Gastrocnemius medialis (tissue), 4 donors: ENCODE results near the gene KRTAP12-4. TPM values are rescaled to one million over a fixed set of nuclear protein-coding genes. Genes with fewer than 3 reads are reported as not detected.

Experiments used
- ATAC-seq, 2 donors: fragments of 150-250 bp; one replicate each; pipeline ENCODE4 v1.9.1; 2016
- DNase-seq, 2 donors: peaks; one replicate each; pipeline ENCODE4 v3.0.0-alpha.2; 2019
- H3K27ac ChIP-seq, 4 donors: fragments of 200-600 bp; sonication (generic); 1 replicate in 1 of 4; 2 replicates in 3 of 4; pipeline ENCODE4 v1.5.1; 2016 to 2018; ENCODE audit warnings: mild to moderate bottlenecking in 2 of 4, moderate library complexity in 1 of 4
- H3K27me3 ChIP-seq, 3 donors: fragments of 200-600 bp; sonication (generic) in 2 of 3; 1 replicate in 1 of 3; 2 replicates in 2 of 3; pipeline versions ENCODE4 v1.5.1 to v1.6.0; 2016 to 2019; ENCODE audit warnings: mild to moderate bottlenecking in 1 of 3, moderate library complexity in 1 of 3
- H3K36me3 ChIP-seq, 2 donors: fragments of 200-600 bp; sonication (generic) in 1 of 2; one replicate each; pipeline ENCODE4 v1.5.1; 2017 to 2018
- H3K4me1 ChIP-seq, 2 donors: fragments of 200-600 bp; sonication (generic) in 1 of 2; one replicate each; pipeline ENCODE4 v1.5.1; 2016 to 2017; ENCODE audit warnings: mild to moderate bottlenecking in 2 of 2
- H3K4me3 ChIP-seq, 4 donors: fragments of 200-600 bp; sonication (generic) in 3 of 4; 1 replicate in 1 of 4; 2 replicates in 3 of 4; pipeline ENCODE4 v1.5.1; 2016 to 2019; ENCODE audit warnings: mild to moderate bottlenecking in 2 of 4
- H3K9me3 ChIP-seq, 3 donors: fragments of 200-600 bp; sonication (generic) in 2 of 3; 1 replicate in 1 of 3; 2 replicates in 2 of 3; pipeline ENCODE4 v1.5.1; 2016 to 2019
- CTCF ChIP-seq, 5 experiments: fragments of 450-650 bp in 3 of 5; fragments of 200-600 bp in 2 of 5; sonication (generic) in 2 of 5; IDR thresholded peaks in 4 of 5; conservative IDR thresholded peaks in 1 of 5; 1 replicate in 4 of 5; 2 replicates in 1 of 5; pipeline ENCODE4 v1.5.1; 2016 to 2019; ENCODE audit warnings: antibody characterized with exemption in 5 of 5, mild to moderate bottlenecking in 3 of 5, moderate library complexity in 3 of 5
- POLR2A ChIP-seq, 2 donors: fragments of 450-650 bp; IDR thresholded peaks; one replicate each; pipeline ENCODE4 v1.6.1; 2017; ENCODE audit warnings: antibody characterized with exemption in 2 of 2, mild to moderate bottlenecking in 2 of 2, moderate library complexity in 2 of 2
- in situ Hi-C, 4 donors: fragments of 200-750 bp; cut with MboI; loops; one replicate each; pipeline versions ENCODE4 v1.15.0 to v1.8.0; 2017; ENCODE audit warnings: low sequenced_read_pairs in 4 of 4
- intact Hi-C: fragments of 100-400 bp; cut with DNase I; formaldehyde crosslinking; loops from one replicate; pipeline ENCODE4 v1.15.1; 2023; ENCODE audit warnings: low total_unique reads
- total RNA-seq, 4 donors: library from RNA; depleted of rRNA; stranded (reverse); fragments of >200 nt; gene quantifications; one replicate each; pipeline versions ENCODE4 v1.1.0 to v1.2.3, GENCODE V29; 2016

KRTAP12-4 gene
- total RNA-seq, 4 donors from 2014 or later = not detected

GRCh38 chr21:44682580-44683151, 28.2 kb upstream of the KRTAP12-4 start:
- no peak for DNase-seq
- TF ChIP-seq CTCF (IDR thresholded peaks at IDR 0.05 in 4 of 5, conservative IDR thresholded peaks at IDR 0.05 in 1 of 5) = no peak
- no peak for TF ChIP-seq POLR2A (IDR thresholded peaks at IDR 0.05)
- no peak for ATAC-seq
- intact Hi-C loops = no loop called here
- in situ Hi-C loops = no loop called here
- Histone ChIP-seq H3K36me3 (no peaks in the 10 kb centered on the region), H3K4me1 (no peaks in the 10 kb centered on the region), H3K9me3 (no peaks in the 10 kb centered on the region), H3K27ac (no peak overlapping the region), H3K27me3 (peaks cover 19 to 20% (median 19%) of the 10 kb centered on the region in 3 donors), H3K4me3 (no peak overlapping the region)

- H3K27me3 ChIP-seq = peaks cover 13 to 15% (median 14%) of the 10 kb centered on the region in 3 donors
- no peaks in the 10 kb centered on the region for H3K9me3 ChIP-seq
- H3K4me3 ChIP-seq = no peak within 1 kb of the TSS
- no peaks in the 10 kb centered on the region for H3K36me3 ChIP-seq
- DNase-seq (no peak), ATAC-seq (no peak)
- no peak within 1 kb of the TSS for H3K27ac ChIP-seq
- no peak for TF ChIP-seq POLR2A (IDR thresholded peaks at IDR 0.05)
- no peak for TF ChIP-seq CTCF (IDR thresholded peaks at IDR 0.05 in 4 of 5, conservative IDR thresholded peaks at IDR 0.05 in 1 of 5)
- intact Hi-C loops (no loop called here), in situ Hi-C loops (no loop called here)
- no peaks in the 10 kb centered on the region for H3K4me1 ChIP-seq
Observed at GRCh38 chr21:44681861-44682579, 27.6 kb upstream of the KRTAP12-4 start, which contains the start of gene KRTAP12-1. KRTAP12-1 (minus strand) TSS chr21:44682163; CDS start chr21:44682123, 40 bp downstream.

- in situ Hi-C loops (no loop called here), intact Hi-C loops (no loop called here)
- Histone ChIP-seq H3K36me3 (no peaks in the 10 kb centered on the region), H3K4me3 (no peak overlapping the region), H3K27ac (no peak overlapping the region), H3K4me1 (no peaks in the 10 kb centered on the region), H3K27me3 (peaks cover 4 to 9% (median 6%) of the 10 kb centered on the region in 3 donors), H3K9me3 (no peaks in the 10 kb centered on the region)
- TF ChIP-seq CTCF (IDR thresholded peaks at IDR 0.05 in 4 of 5, conservative IDR thresholded peaks at IDR 0.05 in 1 of 5) = no peak
- no peak for TF ChIP-seq POLR2A (IDR thresholded peaks at IDR 0.05)
- no peak for DNase-seq
- no peak for ATAC-seq
Observed at GRCh38 chr21:44681152-44681551, 26.7 kb upstream of the KRTAP12-4 start.

GRCh38 chr21:44677881-44678280, 23.4 kb upstream of the KRTAP12-4 start:
- TF ChIP-seq POLR2A (IDR thresholded peaks at IDR 0.05) (no peak), CTCF (IDR thresholded peaks at IDR 0.05 in 4 of 5, conservative IDR thresholded peaks at IDR 0.05 in 1 of 5) (no peak)
- H3K4me1 ChIP-seq = no peaks in the 10 kb centered on the region
- no peaks in the 10 kb centered on the region for H3K36me3 ChIP-seq
- no peak overlapping the region for H3K4me3 ChIP-seq
- no peak overlapping the region for H3K27ac ChIP-seq
- peaks cover 0 to 5% (median 0%) of the 10 kb centered on the region in 3 donors for H3K27me3 ChIP-seq
- intact Hi-C loops (no loop called here), in situ Hi-C loops (no loop called here)
- H3K9me3 ChIP-seq = no peaks in the 10 kb centered on the region
- DNase-seq (no peak), ATAC-seq (no peak)
